OCI-LY7 (cell line): ENCODE data around the gene TFAP2B.

Source experiments
- EZH2phosphoT487 ChIP-seq: fragments of 200-600 bp; sonication (generic); IDR thresholded peaks from 2 replicates; pipeline ENCODE4 v1.6.1; 2018; ENCODE audit warnings: low read depth, borderline replicate concordance, mild to moderate bottlenecking, mixed run types, antibody characterized with exemption, low read length, moderate library complexity, mixed read lengths
- TF ChIP-seq, protein P1 (sequence below): fragments of 200-600 bp; sonication (generic); conservative IDR thresholded peaks from 2 replicates; pipeline ENCODE4 v1.5.1; 2014; ENCODE audit warnings: mild to moderate bottlenecking, antibody characterized with exemption, low read length, moderate library complexity, mixed read lengths

DNA sequence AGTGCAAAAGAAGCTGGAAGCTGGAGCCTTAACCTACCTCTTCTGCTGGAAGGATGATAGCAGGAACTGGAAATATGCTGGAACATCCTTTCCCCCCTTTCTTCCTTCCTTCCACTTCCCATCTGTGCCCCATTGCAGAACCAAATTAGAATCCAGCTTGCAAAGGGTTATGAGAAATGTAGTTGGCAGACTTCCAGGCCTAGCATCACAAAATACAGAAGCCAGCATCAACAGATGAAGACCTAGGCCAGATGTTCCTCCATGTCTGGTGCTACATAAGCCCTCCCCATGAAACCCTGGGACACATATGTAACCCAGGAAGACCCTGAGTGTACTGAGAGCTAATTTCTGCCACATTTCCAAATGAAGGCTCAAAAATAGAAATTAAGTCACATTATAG, 40.0 kb upstream of the TFAP2B start:
- TF ChIP-seq, protein P1, sequence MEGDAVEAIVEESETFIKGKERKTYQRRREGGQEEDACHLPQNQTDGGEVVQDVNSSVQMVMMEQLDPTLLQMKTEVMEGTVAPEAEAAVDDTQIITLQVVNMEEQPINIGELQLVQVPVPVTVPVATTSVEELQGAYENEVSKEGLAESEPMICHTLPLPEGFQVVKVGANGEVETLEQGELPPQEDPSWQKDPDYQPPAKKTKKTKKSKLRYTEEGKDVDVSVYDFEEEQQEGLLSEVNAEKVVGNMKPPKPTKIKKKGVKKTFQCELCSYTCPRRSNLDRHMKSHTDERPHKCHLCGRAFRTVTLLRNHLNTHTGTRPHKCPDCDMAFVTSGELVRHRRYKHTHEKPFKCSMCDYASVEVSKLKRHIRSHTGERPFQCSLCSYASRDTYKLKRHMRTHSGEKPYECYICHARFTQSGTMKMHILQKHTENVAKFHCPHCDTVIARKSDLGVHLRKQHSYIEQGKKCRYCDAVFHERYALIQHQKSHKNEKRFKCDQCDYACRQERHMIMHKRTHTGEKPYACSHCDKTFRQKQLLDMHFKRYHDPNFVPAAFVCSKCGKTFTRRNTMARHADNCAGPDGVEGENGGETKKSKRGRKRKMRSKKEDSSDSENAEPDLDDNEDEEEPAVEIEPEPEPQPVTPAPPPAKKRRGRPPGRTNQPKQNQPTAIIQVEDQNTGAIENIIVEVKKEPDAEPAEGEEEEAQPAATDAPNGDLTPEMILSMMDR, result no peak
- no peak for TF ChIP-seq EZH2phosphoT487
